Measurements from ENCODE around the gene FILIP1.

FILIP1 gene

DNA sequence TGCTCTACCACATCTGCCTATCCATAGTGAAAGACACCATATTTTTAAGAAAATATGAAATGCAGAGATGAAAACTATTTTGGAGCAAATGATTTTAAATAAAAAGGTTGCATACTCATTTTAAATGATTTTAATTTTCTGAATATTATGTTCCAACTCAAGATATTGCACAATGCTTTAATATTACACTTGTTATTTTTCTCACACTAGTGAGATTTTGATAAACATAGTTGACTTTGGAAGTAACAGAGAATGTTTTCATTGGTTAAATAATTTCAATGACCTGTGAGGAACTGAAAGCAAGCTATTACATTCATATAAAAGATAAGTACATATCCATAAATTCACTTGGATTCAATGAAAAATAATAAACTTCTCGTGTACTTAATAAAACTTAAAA is 201.9 kb downstream of the FILIP1 start:
- ChIA-PET CTCF (interaction anchor here (1.8 to 2.0 kb wide), 2 partner anchors 25 to 235 kb away, joined by 5 to 9 read pairs; no protein-coding TSS in a partner anchor), POLR2A (no interaction called here)
- no peak for DNase-seq (ENCODE audit: low read depth, low spot score)
- H3K4me3 ChIP-seq (ENCODE audit: low read depth, low read length): no peak overlapping the region
- TF ChIP-seq, protein P1, sequence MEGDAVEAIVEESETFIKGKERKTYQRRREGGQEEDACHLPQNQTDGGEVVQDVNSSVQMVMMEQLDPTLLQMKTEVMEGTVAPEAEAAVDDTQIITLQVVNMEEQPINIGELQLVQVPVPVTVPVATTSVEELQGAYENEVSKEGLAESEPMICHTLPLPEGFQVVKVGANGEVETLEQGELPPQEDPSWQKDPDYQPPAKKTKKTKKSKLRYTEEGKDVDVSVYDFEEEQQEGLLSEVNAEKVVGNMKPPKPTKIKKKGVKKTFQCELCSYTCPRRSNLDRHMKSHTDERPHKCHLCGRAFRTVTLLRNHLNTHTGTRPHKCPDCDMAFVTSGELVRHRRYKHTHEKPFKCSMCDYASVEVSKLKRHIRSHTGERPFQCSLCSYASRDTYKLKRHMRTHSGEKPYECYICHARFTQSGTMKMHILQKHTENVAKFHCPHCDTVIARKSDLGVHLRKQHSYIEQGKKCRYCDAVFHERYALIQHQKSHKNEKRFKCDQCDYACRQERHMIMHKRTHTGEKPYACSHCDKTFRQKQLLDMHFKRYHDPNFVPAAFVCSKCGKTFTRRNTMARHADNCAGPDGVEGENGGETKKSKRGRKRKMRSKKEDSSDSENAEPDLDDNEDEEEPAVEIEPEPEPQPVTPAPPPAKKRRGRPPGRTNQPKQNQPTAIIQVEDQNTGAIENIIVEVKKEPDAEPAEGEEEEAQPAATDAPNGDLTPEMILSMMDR (IDR thresholded peaks at IDR 0.05; ENCODE audit: insufficient read depth, low read length, missing control alignments): no peak

DNA sequence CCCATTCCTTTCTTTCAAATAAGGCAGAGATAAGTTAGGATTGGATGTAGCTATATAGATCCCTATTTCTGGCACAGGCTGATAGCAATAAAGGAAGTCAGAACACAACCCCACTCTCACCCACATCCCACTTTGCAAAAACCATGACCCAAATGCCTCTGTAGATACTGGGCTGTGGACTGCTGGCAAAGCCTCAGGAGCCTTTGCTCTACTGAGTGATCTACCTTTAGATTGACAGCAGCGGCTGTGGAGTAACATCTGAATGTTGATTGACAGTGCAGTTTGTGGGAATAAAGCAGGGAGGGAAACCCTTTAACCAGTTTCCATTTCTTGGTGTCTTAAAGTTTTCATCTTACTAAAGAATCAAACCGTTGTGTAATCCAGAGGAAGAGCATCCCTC is 202.3 kb downstream of the FILIP1 start:
- ChIA-PET CTCF (interaction anchor here (1.3 to 2.0 kb wide), 2 partner anchors 234 to 236 kb away, joined by 4 to 9 read pairs; no protein-coding TSS in a partner anchor), POLR2A (no interaction called here)
- no peak for DNase-seq (ENCODE audit: low read depth, low spot score)
- no peak overlapping the region for H3K4me3 ChIP-seq (ENCODE audit: low read depth, low read length)
- TF ChIP-seq, protein P1 (IDR thresholded peaks at IDR 0.05; ENCODE audit: insufficient read depth, low read length, missing control alignments): no peak

DNA sequence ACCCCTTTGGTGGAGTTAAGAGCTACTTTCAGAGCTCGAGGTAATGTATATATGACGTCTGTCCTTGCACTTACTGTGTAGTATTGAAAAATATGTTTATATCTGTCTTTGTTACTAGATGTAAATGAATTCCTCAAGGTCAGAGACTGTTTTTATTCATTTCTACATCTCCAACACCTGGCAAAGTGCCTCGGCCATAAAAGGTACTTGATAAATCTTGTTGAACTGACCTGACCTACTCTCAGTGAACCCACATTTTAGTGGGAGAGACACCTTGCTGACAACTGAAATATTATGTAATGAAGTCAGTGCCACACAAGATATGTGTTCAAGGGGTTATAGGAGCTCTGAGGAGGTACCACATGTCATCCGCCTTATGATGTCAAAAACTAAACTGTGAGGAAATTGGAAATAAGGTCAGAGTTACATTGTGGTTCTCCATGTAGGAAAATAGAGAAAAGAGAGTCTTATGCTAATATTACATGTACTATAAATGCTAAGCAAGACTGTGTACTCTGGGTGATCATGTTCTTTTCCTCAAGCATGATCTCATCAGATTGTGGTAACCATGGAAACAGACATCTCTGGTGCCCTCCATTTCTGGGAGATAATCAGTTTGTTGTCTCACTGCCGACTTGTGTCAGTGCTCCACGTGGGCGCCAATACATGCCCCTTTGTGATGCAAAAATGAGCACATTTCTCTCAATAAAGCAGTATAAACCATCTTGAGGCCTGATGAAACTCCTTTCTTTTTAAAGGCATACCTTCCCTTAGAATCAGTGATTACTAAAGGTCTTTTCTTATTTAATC is 203.3 kb downstream of the FILIP1 start:
- CTCF ChIA-PET: interaction anchor here (0.6 to 1.3 kb wide), 3 partner anchors 214 to 256 kb away, joined by 3 to 4 read pairs (median 3); no protein-coding TSS in a partner anchor

DNA sequence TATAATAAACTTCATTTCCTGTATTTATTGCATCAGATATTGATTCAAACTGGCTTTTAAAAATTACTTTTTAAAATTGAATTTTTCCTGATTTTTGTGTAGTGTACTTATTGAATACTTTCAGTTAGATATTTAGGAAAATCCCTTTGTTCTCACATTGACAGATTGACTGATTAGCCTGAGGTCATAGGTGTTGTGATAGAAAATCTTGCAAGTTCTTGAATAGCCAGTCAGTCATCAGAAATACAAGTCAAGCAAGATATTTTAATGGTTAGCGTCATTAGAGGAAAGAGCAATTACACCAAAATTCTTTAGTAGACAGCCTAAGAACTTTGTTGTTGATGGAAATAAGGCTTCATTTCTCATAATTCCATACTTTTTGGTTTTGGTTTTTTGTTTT is 205.6 kb downstream of the FILIP1 start:
- ChIA-PET POLR2A (no interaction called here), CTCF (interaction anchor here (0.8 kb wide), 1 partner anchor 239 kb away, joined by 3 read pairs; no protein-coding TSS in a partner anchor)
- TF ChIP-seq, protein P1 (IDR thresholded peaks at IDR 0.05; ENCODE audit: insufficient read depth, low read length, missing control alignments): no peak

More for the DNA sequence above, 203.3 kb downstream of the FILIP1 start:
- TF ChIP-seq, protein P1 (IDR thresholded peaks at IDR 0.05; ENCODE audit: insufficient read depth, low read length, missing control alignments): no peak
- no peak for DNase-seq (ENCODE audit: low read depth, low spot score)
- POLR2A ChIA-PET: interaction anchor here (0.6 kb wide), 1 partner anchor 1587 kb away, joined by 3 read pairs; no protein-coding TSS in a partner anchor
- no peak overlapping the region for H3K4me3 ChIP-seq (ENCODE audit: low read depth, low read length)

DNA sequence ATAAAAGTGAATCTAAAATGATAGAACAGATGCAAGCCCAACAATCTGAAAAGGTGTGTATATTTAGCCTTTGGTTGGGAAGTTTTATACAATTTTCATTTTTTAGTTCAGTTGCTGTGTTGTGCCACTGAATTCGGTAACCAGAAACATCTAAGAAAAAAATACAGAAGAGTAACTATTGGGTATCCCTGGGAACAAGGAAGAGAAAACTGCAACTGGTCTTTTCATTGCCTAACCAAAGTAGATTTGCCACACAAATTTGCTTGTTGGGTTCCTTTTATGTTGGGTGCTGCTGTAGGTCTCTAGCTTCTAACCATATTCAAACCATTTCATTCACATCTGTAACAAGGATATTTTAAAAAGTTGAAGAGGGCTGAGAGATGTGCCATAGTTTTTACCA is 206.2 kb downstream of the FILIP1 start:
- TF ChIP-seq, protein P1 (IDR thresholded peaks at IDR 0.05; ENCODE audit: insufficient read depth, low read length, missing control alignments): no peak
- DNase-seq (ENCODE audit: low read depth, low spot score): no peak
- ChIA-PET POLR2A (no interaction called here), CTCF (no interaction called here)
- no peak overlapping the region for H3K4me3 ChIP-seq (ENCODE audit: low read depth, low read length)

More for the DNA sequence above, 205.6 kb downstream of the FILIP1 start:
- no peak for DNase-seq (ENCODE audit: low read depth, low spot score)
- no peak overlapping the region for H3K4me3 ChIP-seq (ENCODE audit: low read depth, low read length)

DNA sequence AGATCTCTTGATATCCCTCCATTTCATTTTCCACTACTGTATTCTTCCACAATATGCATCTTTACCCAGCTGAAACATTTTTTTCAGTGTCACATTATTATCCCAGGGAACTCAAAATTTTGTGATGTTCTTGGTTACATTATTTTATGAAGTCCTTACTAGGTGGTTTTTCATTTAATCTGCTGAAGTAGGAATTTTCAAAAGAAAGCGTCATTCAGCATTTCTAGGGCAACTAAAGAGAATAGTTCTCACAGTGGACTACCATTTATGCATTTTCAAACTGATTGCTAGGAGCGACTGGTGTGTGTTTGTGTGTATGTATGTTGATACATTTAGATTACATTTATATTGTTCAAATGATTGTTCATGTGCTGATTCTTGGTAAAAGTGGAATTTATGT is 206.6 kb downstream of the FILIP1 start:
- TF ChIP-seq, protein P1 (IDR thresholded peaks at IDR 0.05; ENCODE audit: insufficient read depth, low read length, missing control alignments): no peak
- ChIA-PET CTCF (no interaction called here), POLR2A (no interaction called here)
- no peak for DNase-seq (ENCODE audit: low read depth, low spot score)
- H3K4me3 ChIP-seq (ENCODE audit: low read depth, low read length): no peak overlapping the region

Data from AG04449 (cell line).